ENCODE data around the gene GPR17. TPM values are rescaled to one million over a fixed set of nuclear protein-coding genes. Genes with fewer than 3 reads are reported as not detected.

Gene GPR17
- total and polyA plus RNA-seq, 9 of the 15 experiments (the other 6 are each of a cell fraction or from before 2014, with no cell fraction given): not detected

- no peak for TF ChIP-seq SMARCB1 (IDR thresholded peaks at IDR 0.05; ENCODE audit: insufficient read length, low read depth)
- TF ChIP-seq POLR2G (IDR thresholded peaks at IDR 0.05; ENCODE audit: low read depth, low read length): peak; percentile 35; the same call in 1 of the 2 replicates
- TF ChIP-seq MXD1 (CRISPR knock-in tag; IDR thresholded peaks at IDR 0.05; ENCODE audit: borderline replicate concordance, poor library complexity, severe bottlenecking): no peak
- TF ChIP-seq NRF1 (conservative IDR thresholded peaks at IDR 0.05 in 1 of 2, IDR thresholded peaks at IDR 0.05 in 1 of 2): peak in 1 of 2 experiments; percentile 33; a peak in 1 of 4 replicates
Measured at GRCh38 chr2:127638361-127639110, 7.4 kb upstream of the GPR17 start (continued).

GRCh38 chr2:127639111-127639474 lies 6.9 kb upstream of the GPR17 start:
- Histone ChIP-seq H3K4me2 (ENCODE audit: insufficient read depth, low read length) (no peak overlapping the region), H3K79me2 (ENCODE audit: control insufficient read depth, insufficient read depth, low read length) (no peaks in the 10 kb centered on the region), H3K27me3 (ENCODE audit: control insufficient read depth in 2 of 2, insufficient read depth in 2 of 2, low read length in 2 of 2) (peaks cover 3 to 15% of the 10 kb centered on the region in 2 experiments; a peak in 3 of 5 replicates), H3K9me3 (replicated peaks; ENCODE audit: control insufficient read depth, insufficient read depth, low read depth, low read length) (no peaks in the 10 kb centered on the region), H3K4me3 (no peak overlapping the region), H3K36me3 (ENCODE audit: control insufficient read depth, insufficient read depth, low read length) (no peaks in the 10 kb centered on the region), H3K9me1 (ENCODE audit: control insufficient read depth, insufficient read depth, low read length) (no peaks in the 10 kb centered on the region), H3K4me1 (replicated peaks in 1 of 2; ENCODE audit: control insufficient read depth in 2 of 2, insufficient read depth in 2 of 2, low read length in 2 of 2) (peaks cover 14 to 76% of the 10 kb centered on the region in 2 experiments), H2AFZ (ENCODE audit: low read depth, low read length) (no peak overlapping the region), H3K27ac (ENCODE audit: extremely low read depth, low read depth, low read length) (no peak overlapping the region), H4K20me1 (replicated peaks; ENCODE audit: control insufficient read depth, insufficient read depth, low read length) (no peaks in the 10 kb centered on the region; the same call in 1 of the 2 replicates), H3K9ac (ENCODE audit: insufficient read depth in 1 of 2, low read depth in 2 of 2, low read length in 2 of 2) (no peak overlapping the region)
- in situ Hi-C loops (cut with MboI) (no loop called here), intact Hi-C loops (cut with micrococcal nuclease) (no loop called here)
- POLR2A ChIA-PET: interaction anchor here (0.9 kb wide), 1 partner anchor 24 kb away, joined by 5 read pairs; no protein-coding TSS in a partner anchor
- ATAC-seq (no peak), DNase-seq (ENCODE audit: extremely low read depth in 1 of 4, low spot score in 3 of 4) (no peak), FAIRE-seq (no peak)
- BruUV-seq (replicated peaks): no TSS peak
- CTCF ChIA-PET (ENCODE audit: low intra/inter-chr PET ratio): no interaction called here
- 67% methylated on average over 8 of the region's 13 CpGs for WGBS (ENCODE audit: insufficient coverage, low coverage, missing lambda C conversion rate)
- TF ChIP-seq KDM2B (CRISPR knock-in tag; IDR thresholded peaks at IDR 0.05) (no peak), PHF8 (IDR thresholded peaks at IDR 0.05; ENCODE audit: borderline replicate concordance, low read length) (no peak), NR2C1 (IDR thresholded peaks at IDR 0.05) (no peak), NR2C1 (tag; IDR thresholded peaks at IDR 0.05) (no peak), SOX6 (IDR thresholded peaks at IDR 0.05) (no peak), ZHX1 (conservative IDR thresholded peaks at IDR 0.05; ENCODE audit: low read length) (no peak), SMARCB1 (IDR thresholded peaks at IDR 0.05; ENCODE audit: insufficient read length, low read depth) (no peak), ZNF764 (CRISPR knock-in tag; IDR thresholded peaks at IDR 0.05; ENCODE audit: low read depth) (no peak), IRF2 (CRISPR knock-in tag; IDR thresholded peaks at IDR 0.05) (no peak), HMBOX1 (IDR thresholded peaks at IDR 0.05) (no peak), ELK1 (CRISPR knock-in tag; IDR thresholded peaks at IDR 0.05) (no peak), PHF21A (IDR thresholded peaks at IDR 0.05; ENCODE audit: borderline replicate concordance, low read depth) (no peak)

All from K562 (cell line).